ENCODE data around the gene PANX2.

- TF ChIP-seq PATZ1 (CRISPR knock-in tag; IDR thresholded peaks at IDR 0.05; ENCODE audit: borderline replicate concordance) (no peak), RAD21 (CRISPR knock-in tag; conservative IDR thresholded peaks at IDR 0.05 in 1 of 2, IDR thresholded peaks at IDR 0.05 in 1 of 2) (no peak), YY1 (IDR thresholded peaks at IDR 0.05; ENCODE audit: borderline replicate concordance in 1 of 3, control insufficient read depth in 1 of 3, extremely low read depth in 1 of 3, insufficient read depth in 3 of 3, insufficient read length in 1 of 3, insufficient replicate concordance in 2 of 3, low read depth in 1 of 3, low read length in 2 of 3) (peak in 1 of 3 experiments; percentile 10)
These were observed 673 bp upstream of the PANX2 start for GRCh38 chr22:50169774-50170341.
